SKM-1 treated with dmso at 0.1 percent for 144 hours (cell line): ENCODE measurements around the gene TAS2R41.
"Not testable (repeated sequence)": the region's sequence is repeated elsewhere in the genome, so short reads cannot be mapped to it uniquely, and the experiment has no call there.

Experiments
- DNase-seq: peaks from one replicate; lab custom pipeline; 2025; ENCODE audit not compliant: unreplicated experiment; lab: John Stamatoyannopoulos, UW

TAS2R41 gene

GRCh38 chr7:143514995-143515735 lies 37.5 kb downstream of the TAS2R41 start:
- DNase-seq: no peak

- DNase-seq: no peak
Measured at GRCh38 chr7:143516981-143517380, 39.3 kb downstream of the TAS2R41 start.

GRCh38 chr7:143518521-143518920 lies 40.8 kb downstream of the TAS2R41 start:
- DNase-seq: no peak

- DNase-seq: no peak
Measured at GRCh38 chr7:143518941-143519340, 41.3 kb downstream of the TAS2R41 start.

- no peak for DNase-seq
Measured at GRCh38 chr7:143519411-143520131, 41.9 kb downstream of the TAS2R41 start.

GRCh38 chr7:143522309-143522916 lies 44.7 kb downstream of the TAS2R41 start:
- not testable (repeated sequence) for DNase-seq
